Mucosa of descending colon (tissue), 3 donors: ENCODE data around the gene MAGI2. TPM values are rescaled to one million over a fixed set of nuclear protein-coding genes. Genes with fewer than 3 reads are reported as not detected.
"Not testable (repeated sequence)": the region's sequence is repeated elsewhere in the genome, so short reads cannot be mapped to it uniquely, and the experiment has no call there.

Experiments
- ATAC-seq: fragments of 200-7000 bp; cut with Tn5 transposase; one replicate; pipeline ENCODE4 v1.9.1; 2020; ENCODE audit warnings: mild to moderate bottlenecking, moderate library complexity
- DNase-seq, 3 donors: peaks; one replicate each; pipeline ENCODE4 v3.0.0-alpha.2; 2020
- H3K36me3 ChIP-seq: fragments of 200-600 bp; one replicate; pipeline ENCODE4 v1.8.0; 2021; ENCODE audit warnings: low read depth, mild to moderate bottlenecking
- H3K4me1 ChIP-seq: fragments of 200-600 bp; one replicate; pipeline ENCODE4 v1.8.0; 2021; ENCODE audit warnings: low read depth, mild to moderate bottlenecking
- H3K4me3 ChIP-seq: fragments of 200-600 bp; one replicate; pipeline ENCODE4 v1.8.0; 2021; ENCODE audit warnings: mild to moderate bottlenecking
- H3K9me3 ChIP-seq: fragments of 200-600 bp; one replicate; pipeline ENCODE4 v1.8.0; 2021; ENCODE audit warnings: mild to moderate bottlenecking
- intact Hi-C, 2 donors: fragments of 100-400 bp; cut with DNase I in 1 of 2; cut with micrococcal nuclease in 1 of 2; formaldehyde crosslinking; loops; one replicate each; pipeline versions ENCODE4 v1.11.0 to v1.11.1; 2022; cut with DNase I, micrococcal nuclease
- total RNA-seq, 3 donors: library from RNA; stranded (reverse); fragmentation: NEBNext Ultra II Directional in 2 of 3; extraction: Animal tissue kit (Norgen Biotek cat#: 25700) in 2 of 3; gene quantifications; one replicate each; pipeline versions ENCODE4 v1.2.1 to v1.2.4, GENCODE V29; 2021 to 2023
- TF ChIP-seq, protein P1 (sequence below): fragments of 200-600 bp; IDR thresholded peaks from one replicate; pipeline ENCODE4 v1.8.0; 2022; ENCODE audit warnings: antibody characterized with exemption, mild to moderate bottlenecking
- donor health status: DM: no; HTN: no; CAD: no; lungs with moderate emphysema.
- donor health status: DM: no; HTN: no; CAD: no.
- donor health status: DM: no; HTN: yes; CAD: no.

Gene MAGI2
- total RNA-seq, 3 donors from 2014 or later = 1.9 to 14.5 (median 2.7) TPM

DNA sequence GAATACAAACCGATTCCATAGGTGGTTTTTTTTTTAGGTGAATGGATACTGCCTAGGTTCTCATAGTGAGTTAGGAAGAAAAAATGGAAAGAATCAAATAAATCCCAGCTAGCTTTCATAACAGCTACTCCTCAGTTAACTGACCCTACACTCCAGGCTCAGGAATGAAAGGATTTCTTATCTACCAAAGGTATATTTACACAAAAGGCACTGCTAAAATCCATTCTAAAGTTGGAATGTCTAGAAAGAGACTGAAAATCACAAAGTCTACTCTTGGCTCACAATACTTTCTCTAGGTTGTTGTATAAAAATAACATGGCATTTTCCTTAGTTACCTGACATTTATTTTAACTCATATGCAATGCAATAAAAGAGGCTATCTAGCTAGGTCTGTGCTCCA, 375.2 kb downstream of the MAGI2 start:
- intact Hi-C loops = no loop called here
- H3K4me3 ChIP-seq = no peak overlapping the region
- TF ChIP-seq, protein P1, sequence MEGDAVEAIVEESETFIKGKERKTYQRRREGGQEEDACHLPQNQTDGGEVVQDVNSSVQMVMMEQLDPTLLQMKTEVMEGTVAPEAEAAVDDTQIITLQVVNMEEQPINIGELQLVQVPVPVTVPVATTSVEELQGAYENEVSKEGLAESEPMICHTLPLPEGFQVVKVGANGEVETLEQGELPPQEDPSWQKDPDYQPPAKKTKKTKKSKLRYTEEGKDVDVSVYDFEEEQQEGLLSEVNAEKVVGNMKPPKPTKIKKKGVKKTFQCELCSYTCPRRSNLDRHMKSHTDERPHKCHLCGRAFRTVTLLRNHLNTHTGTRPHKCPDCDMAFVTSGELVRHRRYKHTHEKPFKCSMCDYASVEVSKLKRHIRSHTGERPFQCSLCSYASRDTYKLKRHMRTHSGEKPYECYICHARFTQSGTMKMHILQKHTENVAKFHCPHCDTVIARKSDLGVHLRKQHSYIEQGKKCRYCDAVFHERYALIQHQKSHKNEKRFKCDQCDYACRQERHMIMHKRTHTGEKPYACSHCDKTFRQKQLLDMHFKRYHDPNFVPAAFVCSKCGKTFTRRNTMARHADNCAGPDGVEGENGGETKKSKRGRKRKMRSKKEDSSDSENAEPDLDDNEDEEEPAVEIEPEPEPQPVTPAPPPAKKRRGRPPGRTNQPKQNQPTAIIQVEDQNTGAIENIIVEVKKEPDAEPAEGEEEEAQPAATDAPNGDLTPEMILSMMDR = no peak
- no peak for ATAC-seq
- H3K9me3 ChIP-seq = no peaks in the 10 kb centered on the region
- H3K36me3 ChIP-seq = no peaks in the 10 kb centered on the region
- DNase-seq = no peak
- no peaks in the 10 kb centered on the region for H3K4me1 ChIP-seq

DNA sequence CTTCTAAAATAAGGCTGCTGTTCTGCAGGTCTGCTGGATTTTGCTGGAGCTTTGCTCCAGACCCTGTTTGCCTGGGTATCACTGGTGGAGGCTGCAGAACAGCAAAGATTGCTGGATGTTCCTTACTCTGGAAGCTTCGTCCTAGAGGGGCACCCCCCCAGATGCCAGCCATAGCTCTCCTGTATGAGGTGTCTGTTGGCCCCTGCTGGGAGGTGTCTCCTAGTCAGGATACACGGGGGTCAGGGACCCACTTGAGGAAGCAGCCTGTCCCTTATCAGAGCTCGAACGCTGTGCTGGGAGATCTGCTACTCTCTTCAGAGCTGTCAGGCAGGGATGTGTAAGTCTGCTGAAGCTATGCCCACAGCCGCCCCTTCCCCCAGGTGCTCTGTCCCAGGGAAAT, 382.3 kb downstream of the MAGI2 start:
- H3K9me3 ChIP-seq, H3K36me3 ChIP-seq, intact Hi-C loops, ATAC-seq, H3K4me1 ChIP-seq, DNase-seq, H3K4me3 ChIP-seq: not testable (repeated sequence)

DNA sequence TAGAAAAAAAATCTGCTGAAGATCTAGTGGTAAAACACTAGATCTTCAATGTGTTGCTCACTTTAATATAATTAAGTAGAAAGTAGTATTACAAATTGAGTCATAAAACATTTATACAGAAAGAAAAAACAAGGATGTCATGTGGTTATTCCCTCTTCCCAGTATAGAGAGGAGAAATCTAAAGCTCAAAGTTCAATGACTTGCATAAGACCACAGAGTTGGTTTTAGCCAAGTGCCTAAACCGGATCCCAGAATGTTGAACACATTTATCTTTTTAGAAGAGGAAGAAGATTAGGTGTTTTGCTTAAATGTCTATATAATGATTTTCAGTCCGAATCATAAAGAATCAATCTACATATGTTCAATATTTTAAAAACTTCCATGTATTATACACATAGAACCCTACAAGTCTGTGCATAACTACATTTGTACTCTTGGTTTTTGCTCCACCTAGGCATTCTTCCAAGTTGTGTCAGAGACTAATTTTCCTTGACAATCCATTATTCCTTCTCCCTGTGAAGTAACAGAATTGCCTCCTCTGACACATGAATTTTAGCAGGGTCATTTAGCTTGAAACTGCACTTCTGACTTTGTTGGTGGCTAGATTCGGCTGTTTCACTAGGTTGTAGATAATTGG, 389.2 kb downstream of the MAGI2 start:
- TF ChIP-seq, protein P1 = no peak
- Histone ChIP-seq H3K4me3 (no peak overlapping the region), H3K4me1 (no peaks in the 10 kb centered on the region), H3K36me3 (no peaks in the 10 kb centered on the region), H3K9me3 (no peaks in the 10 kb centered on the region)
- ATAC-seq = no peak
- no peak for DNase-seq
- intact Hi-C loops = no loop called here

DNA sequence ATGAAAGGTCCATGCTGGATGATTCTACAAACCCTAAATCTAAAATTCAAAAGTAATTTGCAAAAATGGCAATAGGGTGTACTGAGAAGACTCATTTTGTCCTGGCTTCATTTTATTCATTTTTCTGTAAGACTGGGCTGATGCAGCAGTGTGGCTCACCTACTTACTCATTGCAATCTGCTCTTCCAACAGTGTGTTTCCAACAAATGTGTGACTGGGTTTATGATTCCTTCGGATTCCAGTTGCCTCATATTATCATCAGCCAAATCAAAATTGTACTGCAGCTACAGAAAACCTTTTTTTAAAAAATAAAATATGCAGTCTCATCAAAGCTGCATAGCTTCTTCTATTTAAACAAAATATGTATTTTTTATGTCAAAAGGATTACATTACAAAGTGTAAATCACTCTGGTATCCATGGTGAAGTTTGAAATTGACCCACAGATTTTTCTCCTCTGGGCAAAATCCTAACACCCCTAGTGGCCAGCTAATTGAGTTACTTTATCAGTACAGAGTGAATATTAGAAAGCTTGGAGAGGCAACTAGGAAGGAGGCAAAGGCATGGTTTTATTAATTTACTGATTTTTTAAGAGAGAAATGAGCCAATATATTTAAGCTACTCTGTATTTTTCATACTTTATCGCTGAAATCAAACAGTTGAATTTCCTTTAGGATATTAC, 390.3 kb downstream of the MAGI2 start:
- Histone ChIP-seq H3K4me3 (no peak overlapping the region), H3K36me3 (no peaks in the 10 kb centered on the region), H3K4me1 (no peaks in the 10 kb centered on the region), H3K9me3 (no peaks in the 10 kb centered on the region)
- DNase-seq = no peak
- no peak for ATAC-seq
- intact Hi-C loops = no loop called here
- TF ChIP-seq, protein P1 = no peak

DNA sequence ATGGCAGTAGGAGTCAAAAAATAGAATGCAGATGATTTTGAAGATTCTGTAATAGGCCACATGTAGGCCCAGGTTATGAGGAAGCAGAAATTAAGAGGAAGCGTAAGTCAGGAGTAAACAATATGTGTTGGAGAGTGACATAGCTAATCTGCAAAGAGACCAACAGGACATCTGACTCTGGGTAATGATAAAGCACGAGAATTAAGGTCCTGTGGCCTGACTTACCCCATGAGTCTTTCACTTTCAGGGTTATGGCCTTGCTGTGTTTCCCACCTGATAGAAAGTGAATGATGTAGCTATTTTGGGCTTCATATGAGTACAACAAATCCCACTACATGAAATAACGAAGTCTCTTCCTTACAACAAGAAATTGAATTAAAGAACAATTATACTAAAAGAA, 393.0 kb downstream of the MAGI2 start:
- H3K36me3 ChIP-seq = no peaks in the 10 kb centered on the region
- ATAC-seq = no peak
- no peak overlapping the region for H3K4me3 ChIP-seq
- no peaks in the 10 kb centered on the region for H3K4me1 ChIP-seq
- no peaks in the 10 kb centered on the region for H3K9me3 ChIP-seq
- TF ChIP-seq, protein P1 = no peak
- intact Hi-C loops = no loop called here
- DNase-seq = no peak

DNA sequence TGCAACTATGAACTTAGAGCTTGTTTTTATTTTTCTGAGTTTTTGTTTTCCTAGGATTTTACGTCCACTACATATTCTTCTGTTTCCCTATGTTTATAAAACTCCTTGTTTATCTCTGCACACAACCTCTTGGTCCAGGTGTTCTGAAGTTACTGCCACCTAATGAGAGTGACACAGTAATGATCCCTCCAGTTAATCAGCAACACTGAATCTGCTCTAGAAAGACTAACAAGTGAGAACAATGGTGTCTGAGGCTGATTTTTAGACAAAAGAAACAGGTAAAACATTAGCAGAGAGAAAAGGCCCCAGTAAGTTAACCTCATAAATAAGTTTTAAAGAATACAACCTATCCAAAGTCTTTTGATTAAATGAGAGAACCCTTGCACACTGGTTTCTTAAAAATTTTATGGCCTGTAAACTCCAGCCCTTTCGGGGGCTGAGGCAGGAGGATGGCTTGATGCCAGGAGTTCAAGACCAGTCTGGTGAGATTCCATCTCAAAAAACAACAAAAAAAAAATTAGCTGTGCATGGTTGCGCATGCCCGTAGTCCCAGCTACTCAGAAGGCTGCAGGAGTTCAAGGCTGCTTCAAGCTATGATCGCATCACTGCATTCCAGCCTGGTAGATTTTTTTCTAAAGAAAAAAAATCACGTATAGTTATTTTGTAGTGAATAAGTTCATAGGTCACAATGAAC, 397.6 kb downstream of the MAGI2 start:
- no peaks in the 10 kb centered on the region for H3K4me1 ChIP-seq
- no peaks in the 10 kb centered on the region for H3K9me3 ChIP-seq
- DNase-seq = peak in 2 of 3 donors; percentile 2 to 26
- H3K4me3 ChIP-seq = no peak overlapping the region
- TF ChIP-seq, protein P1 = no peak
- intact Hi-C loops = no loop called here
- peak; percentile 48 for ATAC-seq
- H3K36me3 ChIP-seq = no peaks in the 10 kb centered on the region
